H1 (cell line): ENCODE results near the gene TBC1D10A. TPM values are rescaled to one million over a fixed set of nuclear protein-coding genes. Genes with fewer than 3 reads are reported as not detected.

Experiments used
- ASH2L ChIP-seq: fragments of 200-600, 300-600 bp; sonication (generic); IDR thresholded peaks from one replicate; pipeline ENCODE4 v1.7.1; 2017; ENCODE audit warnings: low read length
- RNF2 ChIP-seq: fragments of 200-900, 300-1000 bp; sonication (generic); IDR thresholded peaks from 2 replicates; pipeline ENCODE4 v1.7.1; 2016; ENCODE audit warnings: borderline replicate concordance, low read depth, mild to moderate bottlenecking, antibody characterized with exemption, low read length; ENCODE audit not compliant: poor library complexity, severe bottlenecking; ENCODE audit errors: missing control alignments
- SAP30 ChIP-seq: fragments of 300-600 bp; sonication (generic); IDR thresholded peaks from 2 replicates; pipeline ENCODE4 v1.7.1; 2012; ENCODE audit warnings: low read length, moderate library complexity, mild to moderate bottlenecking, inconsistent platforms; ENCODE audit not compliant: insufficient read depth, insufficient replicate concordance
- polyA plus RNA-seq, 7 experiments: library from polyadenylated mRNA; depleted of rRNA in 3 of 7; stranded (reverse) in 5 of 7; unstranded in 2 of 7; fragments of >200 nt in 5 of 7; fragments of 200-250 nt in 2 of 7; gene quantifications; 1 replicate in 5 of 7; 2 replicates in 1 of 7; 4 replicates in 1 of 7; pipeline versions ENCODE4 v1.2.1 to v1.2.3, GENCODE V29; 2011 to 2013; ENCODE audit warnings: missing spikeins in 2 of 7, mixed read lengths in 2 of 7
- total RNA-seq: library from RNA; stranded (reverse); fragmentation: NEBNext Ultra II Directional; extraction: Animal tissue kit (Norgen Biotek cat#: 25700); gene quantifications from 2 replicates; pipeline ENCODE4 v1.2.1, GENCODE V29; 2021

Gene TBC1D10A
- total and polyA plus RNA-seq, 2 of the 8 experiments (the other 6 are each of a cell fraction or from before 2014, with no cell fraction given), result 5.4 to 7.0 TPM

DNA sequence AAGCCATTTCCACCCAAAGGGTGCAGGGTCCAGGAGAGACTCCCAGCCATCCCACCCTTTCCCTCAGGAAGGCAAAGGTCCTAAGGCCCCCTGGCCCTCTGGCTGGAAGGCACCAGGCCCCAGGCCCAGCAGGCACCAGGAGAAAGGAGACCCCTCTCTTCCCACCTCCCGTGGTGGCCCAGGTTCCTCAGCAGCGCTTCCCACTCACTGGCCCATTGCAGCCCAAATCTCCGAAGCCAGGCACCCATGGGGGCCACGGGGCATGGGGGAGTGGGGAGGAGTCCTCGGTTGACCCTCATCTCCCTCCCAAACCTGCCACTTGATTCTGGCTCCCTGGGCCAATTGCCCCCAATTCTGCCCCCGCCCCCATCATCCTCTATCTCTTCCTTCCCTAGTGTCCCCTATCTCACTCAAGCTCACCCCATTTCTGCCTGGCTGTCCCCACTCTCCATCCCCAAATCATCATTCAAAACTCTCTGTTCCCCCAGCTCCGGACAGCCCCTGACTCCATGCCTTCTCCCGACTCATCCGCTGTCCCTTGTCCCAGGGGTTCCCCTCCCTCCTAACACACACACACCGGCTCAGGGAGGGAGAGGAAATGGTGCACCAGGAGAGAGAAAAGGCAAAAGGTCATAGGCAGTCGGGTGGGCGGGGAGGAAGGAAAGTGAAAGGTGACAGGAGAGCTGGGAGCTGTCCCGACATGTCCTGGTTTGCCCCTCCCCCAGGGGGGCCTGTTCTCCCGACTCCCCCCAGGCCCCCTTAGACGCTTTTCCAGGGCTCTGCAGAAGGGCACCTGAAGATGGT, 81.4 kb downstream of the TBC1D10A start (continued):
- TF ChIP-seq ASH2L (no peak), RNF2 (no peak), SAP30 (peak; percentile 42)
- TF ChIP-seq, all 59 proteins: peak for 2
